ENCODE results near the gene ERBB4. TPM values are rescaled to one million over a fixed set of nuclear protein-coding genes. Genes with fewer than 3 reads are reported as not detected.

Gene ERBB4
- total and polyA plus RNA-seq, 10 of the 15 experiments (the other 5 are each of a cell fraction or from before 2014, with no cell fraction given): under 0.01 to 0.23 (median 0.01) TPM; not detected in 4

DNA sequence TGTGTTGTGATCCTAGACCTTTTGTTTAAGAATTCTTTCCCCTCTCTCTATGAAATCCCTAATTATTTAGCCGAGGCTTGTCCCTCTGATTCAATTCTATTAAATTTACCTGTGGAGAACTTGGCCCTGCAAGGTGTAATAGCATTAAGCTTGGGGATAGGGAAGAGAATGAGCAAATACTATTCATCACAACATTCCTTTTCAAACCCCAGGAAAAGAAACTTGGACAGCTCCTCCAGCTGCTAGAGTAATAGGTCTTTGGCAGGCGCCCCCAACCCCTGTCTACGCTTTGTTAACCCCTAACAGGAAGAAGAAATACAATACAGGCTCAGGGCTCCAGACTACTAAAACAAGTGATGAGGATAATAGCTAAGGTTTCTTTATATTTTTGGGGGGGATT, 1025.2 kb downstream of the ERBB4 start (continued):
- TF ChIP-seq, protein P1, sequence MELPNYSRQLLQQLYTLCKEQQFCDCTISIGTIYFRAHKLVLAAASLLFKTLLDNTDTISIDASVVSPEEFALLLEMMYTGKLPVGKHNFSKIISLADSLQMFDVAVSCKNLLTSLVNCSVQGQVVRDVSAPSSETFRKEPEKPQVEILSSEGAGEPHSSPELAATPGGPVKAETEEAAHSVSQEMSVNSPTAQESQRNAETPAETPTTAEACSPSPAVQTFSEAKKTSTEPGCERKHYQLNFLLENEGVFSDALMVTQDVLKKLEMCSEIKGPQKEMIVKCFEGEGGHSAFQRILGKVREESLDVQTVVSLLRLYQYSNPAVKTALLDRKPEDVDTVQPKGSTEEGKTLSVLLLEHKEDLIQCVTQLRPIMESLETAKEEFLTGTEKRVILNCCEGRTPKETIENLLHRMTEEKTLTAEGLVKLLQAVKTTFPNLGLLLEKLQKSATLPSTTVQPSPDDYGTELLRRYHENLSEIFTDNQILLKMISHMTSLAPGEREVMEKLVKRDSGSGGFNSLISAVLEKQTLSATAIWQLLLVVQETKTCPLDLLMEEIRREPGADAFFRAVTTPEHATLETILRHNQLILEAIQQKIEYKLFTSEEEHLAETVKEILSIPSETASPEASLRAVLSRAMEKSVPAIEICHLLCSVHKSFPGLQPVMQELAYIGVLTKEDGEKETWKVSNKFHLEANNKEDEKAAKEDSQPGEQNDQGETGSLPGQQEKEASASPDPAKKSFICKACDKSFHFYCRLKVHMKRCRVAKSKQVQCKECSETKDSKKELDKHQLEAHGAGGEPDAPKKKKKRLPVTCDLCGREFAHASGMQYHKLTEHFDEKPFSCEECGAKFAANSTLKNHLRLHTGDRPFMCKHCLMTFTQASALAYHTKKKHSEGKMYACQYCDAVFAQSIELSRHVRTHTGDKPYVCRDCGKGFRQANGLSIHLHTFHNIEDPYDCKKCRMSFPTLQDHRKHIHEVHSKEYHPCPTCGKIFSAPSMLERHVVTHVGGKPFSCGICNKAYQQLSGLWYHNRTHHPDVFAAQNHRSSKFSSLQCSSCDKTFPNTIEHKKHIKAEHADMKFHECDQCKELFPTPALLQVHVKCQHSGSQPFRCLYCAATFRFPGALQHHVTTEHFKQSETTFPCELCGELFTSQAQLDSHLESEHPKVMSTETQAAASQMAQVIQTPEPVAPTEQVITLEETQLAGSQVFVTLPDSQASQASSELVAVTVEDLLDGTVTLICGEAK (IDR thresholded peaks at IDR 0.05; ENCODE audit: borderline replicate concordance): no peak
- TF ChIP-seq IRF4 (IDR thresholded peaks at IDR 0.05; ENCODE audit: low read depth, low read length): no peak

DNA sequence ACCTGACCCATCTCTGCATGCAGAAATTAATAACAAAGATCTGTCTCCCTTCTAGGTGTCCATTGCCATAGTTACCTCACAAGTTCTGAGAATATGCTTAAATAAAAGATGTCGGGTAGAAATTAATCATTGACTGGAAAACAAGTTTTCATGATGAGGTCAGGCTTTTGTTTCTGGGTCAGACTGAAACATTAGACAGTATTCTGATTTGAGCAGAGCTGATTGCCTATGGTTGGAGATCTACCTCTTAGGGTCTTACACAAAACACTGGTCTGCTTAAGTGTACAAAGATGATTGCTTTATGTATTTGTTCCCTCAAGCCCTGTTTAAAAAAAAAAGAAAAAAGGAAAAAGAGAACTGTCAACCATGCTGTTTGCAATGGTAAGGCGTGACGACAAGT, 1025.8 kb downstream of the ERBB4 start:
- ATAC-seq (no peak; the same call in 2 of the 3 replicates), FAIRE-seq (no peak), DNase-seq (ENCODE audit: low read depth, low spot score) (no peak)
- no peak overlapping the region for H3K4me2 ChIP-seq (ENCODE audit: control insufficient read depth, insufficient read depth)
- WGBS (ENCODE audit: insufficient coverage, insufficient replicate concordance, low lambda C conversion rate, missing lambda C conversion rate): 48% methylated on average over 3 of the region's 3 CpGs
- H3K79me2 ChIP-seq (ENCODE audit: control insufficient read depth, insufficient read depth, low read length): no peaks in the 10 kb centered on the region
- H3K9me3 ChIP-seq (replicated peaks; ENCODE audit: control insufficient read depth, insufficient read depth, low read length): no peaks in the 10 kb centered on the region
- TF ChIP-seq, protein P2, sequence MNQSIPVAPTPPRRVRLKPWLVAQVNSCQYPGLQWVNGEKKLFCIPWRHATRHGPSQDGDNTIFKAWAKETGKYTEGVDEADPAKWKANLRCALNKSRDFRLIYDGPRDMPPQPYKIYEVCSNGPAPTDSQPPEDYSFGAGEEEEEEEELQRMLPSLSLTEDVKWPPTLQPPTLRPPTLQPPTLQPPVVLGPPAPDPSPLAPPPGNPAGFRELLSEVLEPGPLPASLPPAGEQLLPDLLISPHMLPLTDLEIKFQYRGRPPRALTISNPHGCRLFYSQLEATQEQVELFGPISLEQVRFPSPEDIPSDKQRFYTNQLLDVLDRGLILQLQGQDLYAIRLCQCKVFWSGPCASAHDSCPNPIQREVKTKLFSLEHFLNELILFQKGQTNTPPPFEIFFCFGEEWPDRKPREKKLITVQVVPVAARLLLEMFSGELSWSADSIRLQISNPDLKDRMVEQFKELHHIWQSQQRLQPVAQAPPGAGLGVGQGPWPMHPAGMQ (IDR thresholded peaks at IDR 0.05; ENCODE audit: borderline replicate concordance): no peak
- TF ChIP-seq MYB (IDR thresholded peaks at IDR 0.05; ENCODE audit: borderline replicate concordance, low read depth, low read length) (no peak), MEF2A (IDR thresholded peaks at IDR 0.05; ENCODE audit: insufficient read depth, low read depth, low read length) (no peak), SIN3A (IDR thresholded peaks at IDR 0.05; ENCODE audit: low read depth, low read length) (no peak), FOS (IDR thresholded peaks at IDR 0.05; ENCODE audit: borderline replicate concordance, extremely low read depth, insufficient read length) (no peak), STAT3 (IDR thresholded peaks at IDR 0.05; ENCODE audit: low read depth, low read length) (no peak), NR2F1 (conservative IDR thresholded peaks at IDR 0.05) (no peak)
- TF ChIP-seq, protein P3, sequence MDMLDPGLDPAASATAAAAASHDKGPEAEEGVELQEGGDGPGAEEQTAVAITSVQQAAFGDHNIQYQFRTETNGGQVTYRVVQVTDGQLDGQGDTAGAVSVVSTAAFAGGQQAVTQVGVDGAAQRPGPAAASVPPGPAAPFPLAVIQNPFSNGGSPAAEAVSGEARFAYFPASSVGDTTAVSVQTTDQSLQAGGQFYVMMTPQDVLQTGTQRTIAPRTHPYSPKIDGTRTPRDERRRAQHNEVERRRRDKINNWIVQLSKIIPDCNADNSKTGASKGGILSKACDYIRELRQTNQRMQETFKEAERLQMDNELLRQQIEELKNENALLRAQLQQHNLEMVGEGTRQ (IDR thresholded peaks at IDR 0.05; ENCODE audit: borderline replicate concordance, low read depth, low read length): no peak
- no peak overlapping the region for H3K4me3 ChIP-seq
- H3K4me1 ChIP-seq (ENCODE audit: control insufficient read depth, insufficient read depth, low read length): no peaks in the 10 kb centered on the region
- ChIA-PET POLR2A (no interaction called here), SMC1A (ENCODE audit: uncharacterized antibody, unreplicated experiment) (no interaction called here), RAD21 (ENCODE audit: unreplicated experiment) (no interaction called here), CTCF (no interaction called here)
- no peaks in the 10 kb centered on the region for H3K36me3 ChIP-seq (ENCODE audit: control insufficient read depth in 2 of 2, insufficient read depth in 2 of 2, low read length in 1 of 2)
- in situ Hi-C loops (cut with MboI): no loop called here
- BruUV-seq (replicated peaks): no TSS peak
- no peaks in the 10 kb centered on the region for H3K27me3 ChIP-seq (replicated peaks in 1 of 2; ENCODE audit: control insufficient read depth in 2 of 2, insufficient read depth in 2 of 2, low read length in 1 of 2)
- no peak overlapping the region for H2AFZ ChIP-seq (ENCODE audit: control insufficient read depth, low read depth, low read length)
- no peak overlapping the region for H3K9ac ChIP-seq (ENCODE audit: control insufficient read depth, insufficient read depth, low read length)
- H4K20me1 ChIP-seq (ENCODE audit: control insufficient read depth, insufficient read depth): no peaks in the 10 kb centered on the region
- no peak overlapping the region for H3K27ac ChIP-seq (ENCODE audit: control insufficient read depth, insufficient read depth)
- intact Hi-C loops (cut with micrococcal nuclease; ENCODE audit: unreplicated experiment): no loop called here
